ENCODE results near the gene TMEM126A. TPM values are rescaled to one million over a fixed set of nuclear protein-coding genes. Genes with fewer than 3 reads are reported as not detected.

The TMEM126A gene
- total and polyA plus RNA-seq, 4 donors = 9.3 to 39.1 (median 23.3) TPM

DNA sequence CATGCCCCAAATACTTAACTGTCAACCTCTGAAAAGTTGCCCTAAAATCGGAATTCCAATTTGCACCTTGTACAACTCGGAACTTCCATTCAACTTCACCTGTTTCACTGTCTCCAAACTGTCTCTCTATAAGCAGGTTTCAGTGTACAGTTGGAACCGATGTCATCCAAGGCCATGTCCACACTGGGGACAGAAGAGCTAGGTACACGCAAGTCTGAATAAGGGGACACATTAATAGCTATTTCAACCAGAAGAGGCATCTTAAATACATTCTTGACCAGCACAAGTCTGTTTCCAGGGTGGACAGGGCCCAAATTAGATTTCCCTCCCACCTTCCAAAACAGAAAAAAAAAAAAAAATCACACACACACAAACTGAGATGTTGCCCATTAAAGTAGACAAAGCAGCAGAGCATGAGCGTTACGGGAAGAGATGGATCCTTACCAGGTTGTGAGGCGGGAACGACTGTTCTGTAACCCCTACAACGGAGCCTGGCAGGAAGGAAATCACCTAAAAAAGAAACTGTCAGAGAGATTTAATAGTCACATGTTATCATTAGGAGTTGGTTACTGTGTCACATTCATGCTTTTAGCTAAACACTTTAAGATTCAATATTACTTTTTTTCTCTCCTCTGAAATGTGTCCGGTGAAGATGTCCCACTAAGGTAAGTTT is 15.4 kb downstream of the TMEM126A start:
- WGBS = 2% methylated on average over 10 of the region's 10 CpGs
- peak overlapping the region; percentile 92 to 96 for H3K27ac ChIP-seq (ENCODE audit: low read depth in 1 of 2, low read length in 2 of 2)
- H3K36me3 ChIP-seq (ENCODE audit: control insufficient read depth in 4 of 4, insufficient read depth in 3 of 4, low read depth in 1 of 4, low read length in 3 of 4) = peaks cover 0 to 12% (median 6%) of the 10 kb centered on the region in 4 donors
- no peaks in the 10 kb centered on the region for H3K9me3 ChIP-seq (ENCODE audit: control insufficient read depth in 4 of 4, low read length in 3 of 4)
- no peak for TF ChIP-seq EGR1 (IDR thresholded peaks at IDR 0.05; ENCODE audit: low read depth in 2 of 2)
- peaks cover 1 to 35% (median 18%) of the 10 kb centered on the region in 4 donors for H3K4me1 ChIP-seq (ENCODE audit: control insufficient read depth in 4 of 4, insufficient read depth in 4 of 4, low read length in 3 of 4)
- H3K9ac ChIP-seq (ENCODE audit: low read depth in 1 of 2, low read length in 2 of 2) = peak overlapping the region; percentile 82 to 83
- H3K27me3 ChIP-seq (ENCODE audit: control insufficient read depth in 4 of 4, insufficient read depth in 4 of 4, low read length in 3 of 4) = no peaks in the 10 kb centered on the region
- DNase-seq (ENCODE audit: low spot score) = no peak
- H3K4me3 ChIP-seq (ENCODE audit: low read depth in 1 of 3, low read length in 3 of 3) = peak overlapping the region; percentile 89 to 99 (median 96)

- Histone ChIP-seq H3K4me1 (ENCODE audit: control insufficient read depth in 4 of 4, insufficient read depth in 4 of 4, low read length in 3 of 4) (peaks cover 1 to 35% (median 18%) of the 10 kb centered on the region in 4 donors), H3K27me3 (ENCODE audit: control insufficient read depth in 4 of 4, insufficient read depth in 4 of 4, low read length in 3 of 4) (no peaks in the 10 kb centered on the region), H3K27ac (ENCODE audit: low read depth in 1 of 2, low read length in 2 of 2) (peak overlapping the region; percentile 92 to 96), H3K36me3 (ENCODE audit: control insufficient read depth in 4 of 4, insufficient read depth in 3 of 4, low read depth in 1 of 4, low read length in 3 of 4) (peaks cover 0 to 9% (median 3%) of the 10 kb centered on the region in 4 donors), H3K9ac (ENCODE audit: low read depth in 1 of 2, low read length in 2 of 2) (peak overlapping the region; percentile 82 to 83), H3K9me3 (ENCODE audit: control insufficient read depth in 4 of 4, low read length in 3 of 4) (no peaks in the 10 kb centered on the region), H3K4me3 (ENCODE audit: low read depth in 1 of 3, low read length in 3 of 3) (peak overlapping the region; percentile 89 to 99 (median 96))
- peak; percentile 82 for DNase-seq (ENCODE audit: low spot score)
- WGBS = under 1% methylated on average over 73 of the region's 73 CpGs
- TF ChIP-seq GABPA (IDR thresholded peaks at IDR 0.05 in 1 of 2, conservative IDR thresholded peaks at IDR 0.05 in 1 of 2) = peak in 1 of 2 donors; percentile 18
- no peak for TF ChIP-seq TAF1 (conservative IDR thresholded peaks at IDR 0.05)
- TF ChIP-seq YY1 (IDR thresholded peaks at IDR 0.05) = no peak
- no peak for TF ChIP-seq FOXA2 (IDR thresholded peaks at IDR 0.05)
- TF ChIP-seq FOXA1 (IDR thresholded peaks at IDR 0.05) = no peak
- TF ChIP-seq, protein P1, sequence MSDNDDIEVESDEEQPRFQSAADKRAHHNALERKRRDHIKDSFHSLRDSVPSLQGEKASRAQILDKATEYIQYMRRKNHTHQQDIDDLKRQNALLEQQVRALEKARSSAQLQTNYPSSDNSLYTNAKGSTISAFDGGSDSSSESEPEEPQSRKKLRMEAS (IDR thresholded peaks at IDR 0.05) = no peak
- TF ChIP-seq HNF4A (conservative IDR thresholded peaks at IDR 0.05) = no peak
- TF ChIP-seq ZBTB33 (IDR thresholded peaks at IDR 0.05) = no peak
- no peak for TF ChIP-seq RXRA (IDR thresholded peaks at IDR 0.05)
- no peak for TF ChIP-seq NR2F2 (IDR thresholded peaks at IDR 0.05)
- TF ChIP-seq HNF4G (IDR thresholded peaks at IDR 0.05) = no peak
- TF ChIP-seq, protein P2, sequence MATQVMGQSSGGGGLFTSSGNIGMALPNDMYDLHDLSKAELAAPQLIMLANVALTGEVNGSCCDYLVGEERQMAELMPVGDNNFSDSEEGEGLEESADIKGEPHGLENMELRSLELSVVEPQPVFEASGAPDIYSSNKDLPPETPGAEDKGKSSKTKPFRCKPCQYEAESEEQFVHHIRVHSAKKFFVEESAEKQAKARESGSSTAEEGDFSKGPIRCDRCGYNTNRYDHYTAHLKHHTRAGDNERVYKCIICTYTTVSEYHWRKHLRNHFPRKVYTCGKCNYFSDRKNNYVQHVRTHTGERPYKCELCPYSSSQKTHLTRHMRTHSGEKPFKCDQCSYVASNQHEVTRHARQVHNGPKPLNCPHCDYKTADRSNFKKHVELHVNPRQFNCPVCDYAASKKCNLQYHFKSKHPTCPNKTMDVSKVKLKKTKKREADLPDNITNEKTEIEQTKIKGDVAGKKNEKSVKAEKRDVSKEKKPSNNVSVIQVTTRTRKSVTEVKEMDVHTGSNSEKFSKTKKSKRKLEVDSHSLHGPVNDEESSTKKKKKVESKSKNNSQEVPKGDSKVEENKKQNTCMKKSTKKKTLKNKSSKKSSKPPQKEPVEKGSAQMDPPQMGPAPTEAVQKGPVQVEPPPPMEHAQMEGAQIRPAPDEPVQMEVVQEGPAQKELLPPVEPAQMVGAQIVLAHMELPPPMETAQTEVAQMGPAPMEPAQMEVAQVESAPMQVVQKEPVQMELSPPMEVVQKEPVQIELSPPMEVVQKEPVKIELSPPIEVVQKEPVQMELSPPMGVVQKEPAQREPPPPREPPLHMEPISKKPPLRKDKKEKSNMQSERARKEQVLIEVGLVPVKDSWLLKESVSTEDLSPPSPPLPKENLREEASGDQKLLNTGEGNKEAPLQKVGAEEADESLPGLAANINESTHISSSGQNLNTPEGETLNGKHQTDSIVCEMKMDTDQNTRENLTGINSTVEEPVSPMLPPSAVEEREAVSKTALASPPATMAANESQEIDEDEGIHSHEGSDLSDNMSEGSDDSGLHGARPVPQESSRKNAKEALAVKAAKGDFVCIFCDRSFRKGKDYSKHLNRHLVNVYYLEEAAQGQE (IDR thresholded peaks at IDR 0.05) = no peak
- no peak for TF ChIP-seq JUND (IDR thresholded peaks at IDR 0.05)
- TF ChIP-seq, protein P3, sequence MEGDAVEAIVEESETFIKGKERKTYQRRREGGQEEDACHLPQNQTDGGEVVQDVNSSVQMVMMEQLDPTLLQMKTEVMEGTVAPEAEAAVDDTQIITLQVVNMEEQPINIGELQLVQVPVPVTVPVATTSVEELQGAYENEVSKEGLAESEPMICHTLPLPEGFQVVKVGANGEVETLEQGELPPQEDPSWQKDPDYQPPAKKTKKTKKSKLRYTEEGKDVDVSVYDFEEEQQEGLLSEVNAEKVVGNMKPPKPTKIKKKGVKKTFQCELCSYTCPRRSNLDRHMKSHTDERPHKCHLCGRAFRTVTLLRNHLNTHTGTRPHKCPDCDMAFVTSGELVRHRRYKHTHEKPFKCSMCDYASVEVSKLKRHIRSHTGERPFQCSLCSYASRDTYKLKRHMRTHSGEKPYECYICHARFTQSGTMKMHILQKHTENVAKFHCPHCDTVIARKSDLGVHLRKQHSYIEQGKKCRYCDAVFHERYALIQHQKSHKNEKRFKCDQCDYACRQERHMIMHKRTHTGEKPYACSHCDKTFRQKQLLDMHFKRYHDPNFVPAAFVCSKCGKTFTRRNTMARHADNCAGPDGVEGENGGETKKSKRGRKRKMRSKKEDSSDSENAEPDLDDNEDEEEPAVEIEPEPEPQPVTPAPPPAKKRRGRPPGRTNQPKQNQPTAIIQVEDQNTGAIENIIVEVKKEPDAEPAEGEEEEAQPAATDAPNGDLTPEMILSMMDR (IDR thresholded peaks at IDR 0.05; ENCODE audit: low read depth, low read length, missing input control) = peak; percentile 41
- no peak for TF ChIP-seq SP1 (IDR thresholded peaks at IDR 0.05)
- no peak for TF ChIP-seq ATF3 (IDR thresholded peaks at IDR 0.05)
- TF ChIP-seq EGR1 (IDR thresholded peaks at IDR 0.05; ENCODE audit: low read depth in 2 of 2) = no peak
- TF ChIP-seq RAD21 (IDR thresholded peaks at IDR 0.05) = peak; percentile 25 to 40
These were observed 16.2 kb downstream of the TMEM126A start for GRCh38 chr11:85663753-85664614.

Measured in liver (tissue), 9 donors.